BE2C (cell line): ENCODE measurements around the gene VN1R4.
"Not testable (repeated sequence)": the region's sequence is repeated elsewhere in the genome, so short reads cannot be mapped to it uniquely, and the experiment has no call there.

Source experiments
- DNase-seq: peaks from one replicate; pipeline ENCODE4 v3.0.0-alpha.2; 2020
- H3K27me3 ChIP-seq: fragments of 250-450 bp; sonication (Bioruptor Pico); 2 replicates; pipeline ENCODE4 v1.5.1; 2020; ENCODE audit warnings: mild to moderate bottlenecking
- H3K36me3 ChIP-seq: fragments of 250-450 bp; sonication (Bioruptor Pico); 2 replicates; pipeline ENCODE4 v1.5.1; 2020; ENCODE audit warnings: mild to moderate bottlenecking
- H3K4me1 ChIP-seq: fragments of 250-450 bp; sonication (Bioruptor Pico); 2 replicates; pipeline ENCODE4 v1.5.1; 2020
- H3K4me3 ChIP-seq: 2 replicates; pipeline ENCODE4 v1.5.1; 2011; ENCODE audit warnings: low read depth, low read length
- H3K9me3 ChIP-seq: fragments of 250-450 bp; sonication (Bioruptor Pico); 2 replicates; pipeline ENCODE4 v1.5.1; 2020
- CTCF ChIP-seq: IDR thresholded peaks from 2 replicates; pipeline ENCODE4 v1.5.1; 2012; ENCODE audit warnings: mild to moderate bottlenecking, low read depth, low read length

The VN1R4 gene

GRCh38 chr19:53285087-53285486, 17.6 kb upstream of the VN1R4 start:
- no peak overlapping the region for H3K4me3 ChIP-seq

GRCh38 chr19:53281947-53282346, 14.4 kb upstream of the VN1R4 start:
- H3K4me3 ChIP-seq, H3K4me1 ChIP-seq, H3K9me3 ChIP-seq, H3K27me3 ChIP-seq, H3K36me3 ChIP-seq: not testable (repeated sequence)
- peak; percentile 23 for DNase-seq

More at GRCh38 chr19:53285087-53285486, 17.6 kb upstream of the VN1R4 start:
- Histone ChIP-seq H3K4me1 (no peaks in the 10 kb centered on the region), H3K27me3 (no peaks in the 10 kb centered on the region), H3K9me3 (no peaks in the 10 kb centered on the region), H3K36me3 (no peaks in the 10 kb centered on the region)
- no peak for DNase-seq
- TF ChIP-seq CTCF: no peak

- no peak overlapping the region for H3K4me3 ChIP-seq
- no peaks in the 10 kb centered on the region for H3K36me3 ChIP-seq
- H3K9me3 ChIP-seq: no peaks in the 10 kb centered on the region
- DNase-seq: no peak
- H3K27me3 ChIP-seq: no peaks in the 10 kb centered on the region
- no peaks in the 10 kb centered on the region for H3K4me1 ChIP-seq
- no peak for TF ChIP-seq CTCF
Observed at GRCh38 chr19:53275480-53275879, 8.0 kb upstream of the VN1R4 start.

GRCh38 chr19:53272044-53272443, 4.5 kb upstream of the VN1R4 start:
- no peak for DNase-seq
- Histone ChIP-seq H3K36me3 (no peaks in the 10 kb centered on the region), H3K27me3 (no peaks in the 10 kb centered on the region), H3K9me3 (no peaks in the 10 kb centered on the region), H3K4me1 (no peaks in the 10 kb centered on the region), H3K4me3 (no peak overlapping the region)
- TF ChIP-seq CTCF: no peak

- DNase-seq, H3K36me3 ChIP-seq: not testable (repeated sequence)
Observed at GRCh38 chr19:53269861-53270260, 2.3 kb upstream of the VN1R4 start.

GRCh38 chr19:53257715-53258342, 9.7 kb downstream of the VN1R4 start, which contains the start of gene VN1R2:
TSS of gene VN1R2 (plus strand) at chr19:53258292. CDS start at chr19:53258376, 84 bp downstream.
- H3K9me3 ChIP-seq, H3K4me1 ChIP-seq, H3K36me3 ChIP-seq, H3K4me3 ChIP-seq, H3K27me3 ChIP-seq: not testable (repeated sequence)
- peak; percentile 21 for DNase-seq
- TF ChIP-seq CTCF: peak; percentile 16

More at GRCh38 chr19:53269861-53270260, 2.3 kb upstream of the VN1R4 start:
- not testable (repeated sequence) for H3K4me1 ChIP-seq, H3K4me3 ChIP-seq, H3K9me3 ChIP-seq, H3K27me3 ChIP-seq

GRCh38 chr19:53254411-53255341, 12.8 kb downstream of the VN1R4 start, which contains the start of gene ZNF677:
TSS of gene ZNF677 (minus strand) at chr19:53254873. CDS start at chr19:53251550, 3,323 bp downstream.
- Histone ChIP-seq H3K4me1 (no peaks in the 10 kb centered on the region), H3K9me3 (no peaks in the 10 kb centered on the region; the same call in 1 of the 2 replicates), H3K27me3 (no peaks in the 10 kb centered on the region), H3K4me3 (peak within 1 kb of the TSS; percentile 95), H3K36me3 (peaks cover 26% of the 10 kb centered on the region)
- TF ChIP-seq CTCF: no peak
- peak; percentile 95 for DNase-seq
